ENCODE data around the gene ATL1. TPM values are rescaled to one million over a fixed set of nuclear protein-coding genes. Genes with fewer than 3 reads are reported as not detected.
A peak's percentile ranks its signal among the peaks of the same experiment; 100 is the strongest.

Gene ATL1
- total and polyA plus RNA-seq, 4 donors = 2.0 to 8.7 (median 4.7) TPM

GRCh38 chr14:50602035-50602434, 42.1 kb downstream of the ATL1 start:
- Histone ChIP-seq H3K4me1 (ENCODE audit: control insufficient read depth in 5 of 5, insufficient read depth in 5 of 5, low read length in 5 of 5) (peaks cover 0 to 5% (median 0%) of the 10 kb centered on the region in 5 donors), H3K9ac (ENCODE audit: insufficient read depth in 1 of 2, low read length in 2 of 2) (no peak overlapping the region), H3K27ac (ENCODE audit: low read depth in 1 of 2, low read length in 1 of 2) (no peak overlapping the region), H3K9me3 (ENCODE audit: control insufficient read depth in 4 of 4, insufficient read depth in 3 of 4, low read length in 3 of 4) (no peaks in the 10 kb centered on the region), H3K27me3 (ENCODE audit: control insufficient read depth in 3 of 3, insufficient read depth in 3 of 3, low read length in 2 of 3) (no peaks in the 10 kb centered on the region), H3K4me3 (no peak overlapping the region), H3K36me3 (ENCODE audit: control insufficient read depth in 4 of 4, insufficient read depth in 4 of 4, low read length in 4 of 4) (peaks cover 0 to 2% (median 0%) of the 10 kb centered on the region in 4 donors)
- DNase-seq (no peak), ATAC-seq (ENCODE audit: insufficient read depth, low FRiP score) (no peak)
- TF ChIP-seq CTCF (IDR thresholded peaks at IDR 0.05; ENCODE audit: control extremely low read depth, extremely low read depth) = no peak
- 78 to 85% methylated on average over 3 of the region's 3 CpGs for WGBS, 2 donors

GRCh38 chr14:50603565-50603964, 43.6 kb downstream of the ATL1 start:
- H3K27ac ChIP-seq (ENCODE audit: low read depth in 1 of 2, low read length in 1 of 2) = no peak overlapping the region
- no peaks in the 10 kb centered on the region for H3K27me3 ChIP-seq (ENCODE audit: control insufficient read depth in 3 of 3, insufficient read depth in 3 of 3, low read length in 2 of 3)
- no peak for DNase-seq
- H3K4me3 ChIP-seq = no peak overlapping the region
- 69 to 80% methylated on average over 2 of the region's 2 CpGs for WGBS, 2 donors
- no peak for ATAC-seq (ENCODE audit: insufficient read depth, low FRiP score)
- TF ChIP-seq CTCF (IDR thresholded peaks at IDR 0.05; ENCODE audit: control extremely low read depth, extremely low read depth) = no peak
- no peaks in the 10 kb centered on the region for H3K9me3 ChIP-seq (ENCODE audit: control insufficient read depth in 4 of 4, insufficient read depth in 3 of 4, low read length in 3 of 4)
- H3K36me3 ChIP-seq (ENCODE audit: control insufficient read depth in 4 of 4, insufficient read depth in 4 of 4, low read length in 4 of 4) = peaks cover 0 to 2% (median 0%) of the 10 kb centered on the region in 4 donors
- H3K9ac ChIP-seq (ENCODE audit: insufficient read depth in 1 of 2, low read length in 2 of 2) = no peak overlapping the region
- peaks cover 0 to 5% (median 0%) of the 10 kb centered on the region in 5 donors for H3K4me1 ChIP-seq (ENCODE audit: control insufficient read depth in 5 of 5, insufficient read depth in 5 of 5, low read length in 5 of 5)

- no peak for TF ChIP-seq CTCF (IDR thresholded peaks at IDR 0.05; ENCODE audit: control extremely low read depth, extremely low read depth)
- WGBS, 2 donors = 0 to 13% methylated on average over 1 of the region's 1 CpG
- Histone ChIP-seq H3K9ac (ENCODE audit: insufficient read depth in 1 of 2, low read length in 2 of 2) (no peak overlapping the region), H3K36me3 (ENCODE audit: control insufficient read depth in 4 of 4, insufficient read depth in 4 of 4, low read length in 4 of 4) (peaks cover 0 to 4% (median 0%) of the 10 kb centered on the region in 4 donors), H3K27me3 (ENCODE audit: control insufficient read depth in 3 of 3, insufficient read depth in 3 of 3, low read length in 2 of 3) (no peaks in the 10 kb centered on the region), H3K27ac (ENCODE audit: low read depth in 1 of 2, low read length in 1 of 2) (no peak overlapping the region), H3K9me3 (ENCODE audit: control insufficient read depth in 4 of 4, insufficient read depth in 3 of 4, low read length in 3 of 4) (no peaks in the 10 kb centered on the region), H3K4me1 (ENCODE audit: control insufficient read depth in 5 of 5, insufficient read depth in 5 of 5, low read length in 5 of 5) (peaks cover 0 to 5% (median 0%) of the 10 kb centered on the region in 5 donors), H3K4me3 (no peak overlapping the region)
- DNase-seq (peak; percentile 38 to 78 (median 55)), ATAC-seq (ENCODE audit: insufficient read depth, low FRiP score) (no peak)
Observed at GRCh38 chr14:50605766-50606165, 45.8 kb downstream of the ATL1 start.

GRCh38 chr14:50606468-50606867, 46.5 kb downstream of the ATL1 start:
- DNase-seq = no peak
- no peaks in the 10 kb centered on the region for H3K27me3 ChIP-seq (ENCODE audit: control insufficient read depth in 3 of 3, insufficient read depth in 3 of 3, low read length in 2 of 3)
- no peak overlapping the region for H3K9ac ChIP-seq (ENCODE audit: insufficient read depth in 1 of 2, low read length in 2 of 2)
- no peak overlapping the region for H3K4me3 ChIP-seq
- H3K9me3 ChIP-seq (ENCODE audit: control insufficient read depth in 4 of 4, insufficient read depth in 3 of 4, low read length in 3 of 4) = no peaks in the 10 kb centered on the region
- no peak overlapping the region for H3K27ac ChIP-seq (ENCODE audit: low read depth in 1 of 2, low read length in 1 of 2)
- no peak for TF ChIP-seq CTCF (IDR thresholded peaks at IDR 0.05; ENCODE audit: control extremely low read depth, extremely low read depth)
- H3K4me1 ChIP-seq (ENCODE audit: control insufficient read depth in 5 of 5, insufficient read depth in 5 of 5, low read length in 5 of 5) = peaks cover 0 to 5% (median 0%) of the 10 kb centered on the region in 5 donors
- no peak for ATAC-seq (ENCODE audit: insufficient read depth, low FRiP score)
- H3K36me3 ChIP-seq (ENCODE audit: control insufficient read depth in 4 of 4, insufficient read depth in 4 of 4, low read length in 4 of 4) = peaks cover 0 to 4% (median 0%) of the 10 kb centered on the region in 4 donors
- WGBS, 2 donors = 93 to 96% methylated on average over 2 of the region's 2 CpGs
